A673 (cell line): ENCODE results near the gene VPS41.

Source experiments
- EZH2 ChIP-seq: fragments of 200-600 bp; sonication (generic); IDR thresholded peaks from 2 replicates; pipeline ENCODE4 v1.6.1; 2017; ENCODE audit warnings: borderline replicate concordance, low read depth, mild to moderate bottlenecking, mixed read lengths, antibody characterized with exemption, low read length; ENCODE audit not compliant: poor library complexity, severe bottlenecking
- TF ChIP-seq, protein P1 (sequence below): fragments of 300-800, 200-600 bp; sonication (generic); conservative IDR thresholded peaks from 2 replicates; pipeline ENCODE4 v1.5.1; 2017; ENCODE audit warnings: low read depth, mild to moderate bottlenecking, antibody characterized with exemption, low read length, moderate library complexity, mixed read lengths

DNA sequence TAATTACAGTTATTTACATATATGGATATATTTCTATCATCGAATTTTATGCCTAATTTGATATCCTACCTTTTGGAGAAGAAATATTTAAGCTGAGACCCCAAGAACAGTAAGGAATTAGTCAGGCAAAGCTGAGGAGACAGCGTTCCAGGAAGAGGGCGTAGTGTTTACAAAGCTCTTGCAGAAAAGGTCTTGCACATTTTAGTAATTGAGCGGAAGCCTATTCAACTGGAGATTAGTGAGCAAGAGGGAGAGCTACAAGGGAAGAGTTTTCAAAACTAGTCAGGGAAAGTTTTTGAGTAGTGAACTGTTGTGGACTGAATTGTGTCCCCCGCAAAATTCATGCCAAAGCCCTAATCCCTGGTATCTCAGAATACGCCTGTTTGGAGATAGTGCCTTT lies 42.2 kb upstream of the VPS41 start:
- TF ChIP-seq, protein P1, sequence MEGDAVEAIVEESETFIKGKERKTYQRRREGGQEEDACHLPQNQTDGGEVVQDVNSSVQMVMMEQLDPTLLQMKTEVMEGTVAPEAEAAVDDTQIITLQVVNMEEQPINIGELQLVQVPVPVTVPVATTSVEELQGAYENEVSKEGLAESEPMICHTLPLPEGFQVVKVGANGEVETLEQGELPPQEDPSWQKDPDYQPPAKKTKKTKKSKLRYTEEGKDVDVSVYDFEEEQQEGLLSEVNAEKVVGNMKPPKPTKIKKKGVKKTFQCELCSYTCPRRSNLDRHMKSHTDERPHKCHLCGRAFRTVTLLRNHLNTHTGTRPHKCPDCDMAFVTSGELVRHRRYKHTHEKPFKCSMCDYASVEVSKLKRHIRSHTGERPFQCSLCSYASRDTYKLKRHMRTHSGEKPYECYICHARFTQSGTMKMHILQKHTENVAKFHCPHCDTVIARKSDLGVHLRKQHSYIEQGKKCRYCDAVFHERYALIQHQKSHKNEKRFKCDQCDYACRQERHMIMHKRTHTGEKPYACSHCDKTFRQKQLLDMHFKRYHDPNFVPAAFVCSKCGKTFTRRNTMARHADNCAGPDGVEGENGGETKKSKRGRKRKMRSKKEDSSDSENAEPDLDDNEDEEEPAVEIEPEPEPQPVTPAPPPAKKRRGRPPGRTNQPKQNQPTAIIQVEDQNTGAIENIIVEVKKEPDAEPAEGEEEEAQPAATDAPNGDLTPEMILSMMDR, result no peak
- no peak for TF ChIP-seq EZH2
